HL-60 (cell line): ENCODE data around the gene CCDC126.
A peak's percentile ranks its signal among the peaks of the same experiment; 100 is the strongest.

Source experiments
- DNase-seq, 2 experiments: peaks; one replicate each; pipeline ENCODE4 v3.0.0-alpha.2; 2010 to 2020; ENCODE audit warnings: low read depth in 1 of 2, low spot score in 1 of 2
- H3K27ac ChIP-seq: fragments of 250-450 bp; sonication (Bioruptor Pico); replicated peaks from 2 replicates; pipeline ENCODE4 v1.5.1; 2020; ENCODE audit warnings: mild to moderate bottlenecking, moderate library complexity
- H3K27me3 ChIP-seq: fragments of 250-450 bp; sonication (Bioruptor Pico); 2 replicates; pipeline ENCODE4 v1.5.1; 2021; ENCODE audit warnings: mild to moderate bottlenecking, moderate library complexity; ENCODE audit not compliant: insufficient read depth, poor library complexity, severe bottlenecking
- H3K4me3 ChIP-seq: replicated peaks from 2 replicates; pipeline ENCODE4 v1.5.1; 2011; ENCODE audit warnings: mild to moderate bottlenecking, control low read depth, low read length; ENCODE audit not compliant: insufficient read depth
- CTCF ChIP-seq: IDR thresholded peaks from one replicate; pipeline ENCODE4 v1.5.1; 2011; ENCODE audit warnings: low read length, control low read depth, inconsistent platforms; ENCODE audit not compliant: insufficient read depth
- GABPA ChIP-seq: IDR thresholded peaks from 2 replicates; pipeline ENCODE4 v1.6.1; 2012; ENCODE audit warnings: low read depth
- POLR2AphosphoS5 ChIP-seq: IDR thresholded peaks from 2 replicates; pipeline ENCODE4 v1.6.1; 2012; ENCODE audit warnings: low read depth
- SPI1 ChIP-seq: IDR thresholded peaks from 2 replicates; pipeline ENCODE4 v1.6.1; 2012; ENCODE audit warnings: low read depth, mild to moderate bottlenecking, borderline replicate concordance
- TF ChIP-seq, protein P1 (sequence below): IDR thresholded peaks from 2 replicates; pipeline ENCODE4 v1.6.1; 2012; ENCODE audit warnings: low read depth; ENCODE audit not compliant: insufficient replicate concordance

The CCDC126 gene

DNA sequence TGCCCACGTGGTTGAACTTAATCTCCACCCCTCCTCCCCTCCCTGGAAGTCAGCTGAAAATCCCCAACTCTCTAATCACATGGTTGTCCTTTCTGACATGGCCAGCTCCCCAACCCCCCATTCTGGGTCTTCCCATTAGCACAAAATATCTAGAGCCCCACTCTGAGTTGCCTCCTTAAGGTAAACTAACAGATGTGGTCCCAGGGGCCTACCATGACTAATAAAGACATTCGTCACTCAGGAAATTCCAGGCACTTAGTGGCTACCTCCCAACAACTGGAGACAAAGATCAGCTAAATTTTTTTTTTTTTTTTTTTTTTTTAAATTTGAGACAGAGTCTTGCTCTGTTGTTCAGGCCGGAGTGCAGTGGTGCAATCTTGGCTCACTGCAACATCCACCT, 21.1 kb downstream of the CCDC126 start:
- Histone ChIP-seq H3K27ac (no peak overlapping the region), H3K27me3 (no peaks in the 10 kb centered on the region), H3K4me3 (no peak overlapping the region)
- TF ChIP-seq SPI1 (no peak), CTCF (no peak), GABPA (no peak), POLR2AphosphoS5 (no peak)
- TF ChIP-seq, protein P1, sequence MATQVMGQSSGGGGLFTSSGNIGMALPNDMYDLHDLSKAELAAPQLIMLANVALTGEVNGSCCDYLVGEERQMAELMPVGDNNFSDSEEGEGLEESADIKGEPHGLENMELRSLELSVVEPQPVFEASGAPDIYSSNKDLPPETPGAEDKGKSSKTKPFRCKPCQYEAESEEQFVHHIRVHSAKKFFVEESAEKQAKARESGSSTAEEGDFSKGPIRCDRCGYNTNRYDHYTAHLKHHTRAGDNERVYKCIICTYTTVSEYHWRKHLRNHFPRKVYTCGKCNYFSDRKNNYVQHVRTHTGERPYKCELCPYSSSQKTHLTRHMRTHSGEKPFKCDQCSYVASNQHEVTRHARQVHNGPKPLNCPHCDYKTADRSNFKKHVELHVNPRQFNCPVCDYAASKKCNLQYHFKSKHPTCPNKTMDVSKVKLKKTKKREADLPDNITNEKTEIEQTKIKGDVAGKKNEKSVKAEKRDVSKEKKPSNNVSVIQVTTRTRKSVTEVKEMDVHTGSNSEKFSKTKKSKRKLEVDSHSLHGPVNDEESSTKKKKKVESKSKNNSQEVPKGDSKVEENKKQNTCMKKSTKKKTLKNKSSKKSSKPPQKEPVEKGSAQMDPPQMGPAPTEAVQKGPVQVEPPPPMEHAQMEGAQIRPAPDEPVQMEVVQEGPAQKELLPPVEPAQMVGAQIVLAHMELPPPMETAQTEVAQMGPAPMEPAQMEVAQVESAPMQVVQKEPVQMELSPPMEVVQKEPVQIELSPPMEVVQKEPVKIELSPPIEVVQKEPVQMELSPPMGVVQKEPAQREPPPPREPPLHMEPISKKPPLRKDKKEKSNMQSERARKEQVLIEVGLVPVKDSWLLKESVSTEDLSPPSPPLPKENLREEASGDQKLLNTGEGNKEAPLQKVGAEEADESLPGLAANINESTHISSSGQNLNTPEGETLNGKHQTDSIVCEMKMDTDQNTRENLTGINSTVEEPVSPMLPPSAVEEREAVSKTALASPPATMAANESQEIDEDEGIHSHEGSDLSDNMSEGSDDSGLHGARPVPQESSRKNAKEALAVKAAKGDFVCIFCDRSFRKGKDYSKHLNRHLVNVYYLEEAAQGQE: no peak
- DNase-seq: no peak

DNA sequence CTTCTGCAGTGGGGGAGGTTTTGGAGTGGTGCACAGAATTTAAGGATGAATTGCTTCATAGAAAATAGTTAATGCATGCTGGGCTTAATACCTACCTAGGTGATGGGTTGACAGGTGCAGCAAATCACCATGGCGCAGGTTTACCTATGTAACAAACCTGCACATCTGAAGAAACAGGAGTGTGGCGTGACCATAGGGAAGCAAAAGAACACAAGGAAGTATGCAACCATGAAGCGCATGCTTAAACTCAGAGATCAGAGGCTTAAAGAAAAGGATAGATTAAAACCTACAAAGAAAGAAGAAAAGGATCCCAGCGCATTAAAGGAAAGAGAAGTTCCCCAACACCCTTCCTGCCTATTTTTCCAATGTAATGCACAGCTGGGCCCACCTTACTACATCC, 22.0 kb downstream of the CCDC126 start:
- no peak for TF ChIP-seq CTCF
- TF ChIP-seq, protein P1: no peak
- TF ChIP-seq POLR2AphosphoS5: no peak
- no peak for TF ChIP-seq GABPA
- TF ChIP-seq SPI1: no peak
- Histone ChIP-seq H3K4me3 (no peak overlapping the region), H3K27me3 (no peaks in the 10 kb centered on the region), H3K27ac (no peak overlapping the region)
- no peak for DNase-seq

DNA sequence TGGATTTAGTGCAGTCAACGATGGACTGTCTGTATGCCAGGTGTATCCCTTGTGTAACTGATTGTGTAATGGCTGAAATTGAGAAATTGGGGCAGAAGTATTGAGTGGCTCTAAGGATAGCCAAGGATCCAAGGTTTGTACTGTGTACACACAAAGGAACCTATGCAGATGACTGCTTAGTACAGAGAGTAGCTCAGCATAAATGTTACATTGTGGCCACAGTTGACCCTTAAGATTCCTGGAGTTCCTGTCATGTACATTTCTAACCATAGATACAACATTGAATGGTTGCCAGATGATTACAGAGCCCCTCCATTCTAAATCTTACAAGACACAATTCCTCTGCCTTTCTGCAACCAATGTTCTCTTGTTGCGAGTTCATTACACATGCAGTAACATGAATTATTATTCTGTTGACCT, 25.3 kb downstream of the CCDC126 start:
- Histone ChIP-seq H3K27ac (no peak overlapping the region), H3K4me3 (no peak overlapping the region), H3K27me3 (no peaks in the 10 kb centered on the region)
- no peak for TF ChIP-seq SPI1
- TF ChIP-seq CTCF: no peak
- TF ChIP-seq, protein P1: no peak
- no peak for TF ChIP-seq GABPA
- TF ChIP-seq POLR2AphosphoS5: no peak
- DNase-seq: peak in 1 of 2 experiments; percentile 2
